GM19193 (cell line): ENCODE measurements around the gene FXYD1.

Source experiments
- POLR2A ChIP-seq: IDR thresholded peaks from 4 replicates; pipeline ENCODE4 v1.6.1; 2011; ENCODE audit not compliant: insufficient read depth, insufficient read length; ENCODE audit errors: extremely low read depth

FXYD1 gene

DNA sequence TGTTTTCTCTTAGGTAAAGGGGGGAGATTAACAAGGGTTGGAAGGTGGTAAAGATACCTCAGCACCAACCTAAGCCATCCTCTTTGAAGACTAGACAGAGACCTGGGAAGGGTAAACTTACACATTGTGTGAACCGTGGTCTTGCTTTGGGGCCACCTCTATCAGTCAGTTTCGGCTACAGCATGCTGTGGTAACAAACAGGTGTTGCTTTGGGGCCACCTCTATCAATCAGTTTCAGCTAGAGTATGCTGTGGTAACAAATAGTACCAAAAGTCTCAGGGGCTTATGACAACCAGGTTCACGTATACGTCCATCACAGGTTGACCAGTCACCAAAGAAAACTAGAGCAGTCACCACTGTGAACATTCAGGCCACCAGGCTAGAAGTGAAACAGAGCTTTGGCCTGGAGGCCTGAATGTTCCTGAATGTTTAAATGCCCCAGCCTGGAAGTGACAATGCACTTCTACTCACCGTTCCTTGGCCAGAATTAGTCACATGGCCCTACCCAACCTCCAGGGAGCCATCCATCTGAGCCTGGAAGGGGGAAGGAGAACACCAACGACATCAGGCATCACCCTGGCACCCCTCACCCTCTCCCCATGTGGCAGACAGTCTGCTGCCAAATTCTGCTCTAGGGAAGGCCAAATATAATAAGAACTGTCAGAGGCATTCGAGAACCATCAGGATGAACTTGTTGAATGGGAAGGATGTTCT is 8.3 kb downstream of the FXYD1 start:
- no peak for TF ChIP-seq POLR2A

DNA sequence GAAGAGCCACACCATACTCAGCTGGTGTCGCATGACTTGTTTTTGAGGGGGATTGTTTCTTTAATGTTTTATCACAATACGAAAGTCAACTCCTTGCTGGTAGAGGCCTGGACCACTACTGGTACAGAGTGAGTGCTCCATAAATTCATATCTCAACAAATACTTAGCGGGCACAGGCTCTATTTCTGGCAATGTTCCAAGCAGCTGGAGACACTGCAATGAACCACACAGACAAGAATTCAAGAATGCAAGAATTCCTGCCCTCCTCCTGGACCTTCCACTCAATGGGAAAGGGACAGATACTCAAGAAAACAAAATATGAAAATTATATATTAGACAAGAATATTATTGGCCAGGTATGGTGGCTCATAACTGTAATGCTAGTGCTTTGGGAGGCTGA is 10.8 kb downstream of the FXYD1 start:
- TF ChIP-seq POLR2A: no peak

DNA sequence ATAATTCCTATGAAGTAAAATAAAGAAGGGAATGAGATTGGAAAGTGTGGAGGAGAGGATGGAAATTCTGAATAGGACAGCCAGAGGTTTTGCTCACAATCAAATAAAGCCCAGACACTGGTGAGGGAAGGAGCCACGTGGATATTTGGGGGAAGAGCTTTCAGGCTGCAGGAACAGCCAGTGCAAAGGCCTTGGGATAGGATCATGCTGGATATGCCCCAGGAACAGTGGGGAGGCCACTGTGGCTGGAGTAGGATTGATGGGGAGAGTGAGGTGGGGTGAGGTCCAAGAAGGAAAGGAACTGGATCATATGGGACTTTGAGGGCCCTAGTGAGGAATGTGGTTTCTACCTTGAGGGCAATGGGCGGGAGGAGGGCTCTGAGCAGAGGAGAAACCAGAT is 11.8 kb downstream of the FXYD1 start:
- TF ChIP-seq POLR2A: no peak

DNA sequence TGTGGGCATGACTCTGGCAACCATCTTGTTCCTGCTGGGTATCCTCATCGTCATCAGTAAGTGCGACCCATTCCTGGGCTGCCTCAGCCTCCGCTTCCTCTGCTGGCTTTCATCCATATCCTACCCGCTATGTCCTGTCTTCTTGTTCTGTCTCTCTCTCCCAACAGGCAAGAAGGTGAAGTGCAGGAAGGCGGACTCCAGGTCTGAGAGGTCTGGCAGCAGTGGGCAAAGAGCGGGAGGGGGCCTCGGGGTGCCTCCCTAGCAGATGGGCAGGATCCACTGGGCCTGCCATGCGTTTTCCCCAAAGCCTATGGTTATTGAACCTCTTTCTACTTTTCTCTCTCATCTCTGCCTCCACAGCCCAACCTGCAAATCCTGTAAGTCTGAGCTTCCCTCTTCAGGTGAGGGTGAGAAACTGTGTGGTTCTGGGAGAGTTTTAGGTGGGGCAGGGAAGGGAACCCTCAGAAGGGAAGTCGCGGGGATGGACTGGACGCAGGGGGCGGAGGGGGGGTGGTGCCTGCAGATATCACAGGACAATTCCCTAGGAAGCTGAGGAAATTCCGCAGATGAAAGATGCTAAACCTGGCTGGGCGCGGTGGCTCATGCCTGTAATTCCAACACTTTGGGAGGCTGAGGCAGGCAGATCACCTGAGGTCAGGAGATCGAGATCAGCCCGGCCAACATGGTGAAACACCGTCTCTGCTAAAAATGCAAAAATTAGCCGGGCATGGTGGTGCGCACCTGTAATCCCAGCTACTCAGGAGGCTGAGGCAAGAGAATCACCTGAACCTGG is 12.8 kb downstream of the FXYD1 start:
- TF ChIP-seq POLR2A: no peak

DNA sequence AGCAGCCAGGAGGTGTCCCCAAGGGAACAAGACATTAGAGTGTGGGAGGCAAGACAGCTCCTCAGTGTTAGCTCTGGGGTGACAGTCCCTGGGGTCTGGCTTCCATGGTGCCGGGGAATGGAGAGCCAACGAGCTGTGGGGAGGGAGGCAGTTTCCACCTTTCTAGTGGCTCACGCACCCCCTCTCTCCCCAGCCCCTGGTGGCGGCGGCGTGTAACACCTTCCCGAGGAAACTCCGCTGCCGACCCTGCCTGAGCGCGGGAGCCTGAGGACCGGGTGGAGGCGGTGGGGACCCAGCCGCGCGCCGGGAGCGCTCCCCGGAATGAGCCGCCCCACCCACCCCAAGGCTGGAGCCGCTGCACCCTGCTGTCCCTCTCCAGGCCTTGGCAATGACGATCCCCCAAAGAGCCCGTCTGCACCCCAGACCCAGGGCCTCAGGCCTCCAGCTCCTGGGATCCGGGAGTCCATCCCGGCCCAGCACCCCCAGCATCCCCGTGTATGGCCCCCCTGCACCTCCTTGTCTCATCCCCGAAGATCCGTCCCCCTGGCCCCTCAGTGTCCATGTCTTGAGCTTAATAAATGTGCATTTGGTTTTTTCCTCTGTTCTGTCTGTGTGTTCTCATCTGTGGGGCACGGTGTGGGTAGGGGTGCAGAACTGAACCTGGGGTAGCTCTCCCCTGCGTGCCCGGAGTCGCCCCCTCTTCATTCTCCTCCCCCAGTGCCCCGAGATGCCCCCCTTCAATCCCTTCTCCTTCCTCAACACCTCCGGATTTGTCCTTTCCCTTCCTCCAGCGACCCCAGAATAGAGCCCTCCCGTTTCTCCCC is 15.3 kb downstream of the FXYD1 start:
- no peak for TF ChIP-seq POLR2A

DNA sequence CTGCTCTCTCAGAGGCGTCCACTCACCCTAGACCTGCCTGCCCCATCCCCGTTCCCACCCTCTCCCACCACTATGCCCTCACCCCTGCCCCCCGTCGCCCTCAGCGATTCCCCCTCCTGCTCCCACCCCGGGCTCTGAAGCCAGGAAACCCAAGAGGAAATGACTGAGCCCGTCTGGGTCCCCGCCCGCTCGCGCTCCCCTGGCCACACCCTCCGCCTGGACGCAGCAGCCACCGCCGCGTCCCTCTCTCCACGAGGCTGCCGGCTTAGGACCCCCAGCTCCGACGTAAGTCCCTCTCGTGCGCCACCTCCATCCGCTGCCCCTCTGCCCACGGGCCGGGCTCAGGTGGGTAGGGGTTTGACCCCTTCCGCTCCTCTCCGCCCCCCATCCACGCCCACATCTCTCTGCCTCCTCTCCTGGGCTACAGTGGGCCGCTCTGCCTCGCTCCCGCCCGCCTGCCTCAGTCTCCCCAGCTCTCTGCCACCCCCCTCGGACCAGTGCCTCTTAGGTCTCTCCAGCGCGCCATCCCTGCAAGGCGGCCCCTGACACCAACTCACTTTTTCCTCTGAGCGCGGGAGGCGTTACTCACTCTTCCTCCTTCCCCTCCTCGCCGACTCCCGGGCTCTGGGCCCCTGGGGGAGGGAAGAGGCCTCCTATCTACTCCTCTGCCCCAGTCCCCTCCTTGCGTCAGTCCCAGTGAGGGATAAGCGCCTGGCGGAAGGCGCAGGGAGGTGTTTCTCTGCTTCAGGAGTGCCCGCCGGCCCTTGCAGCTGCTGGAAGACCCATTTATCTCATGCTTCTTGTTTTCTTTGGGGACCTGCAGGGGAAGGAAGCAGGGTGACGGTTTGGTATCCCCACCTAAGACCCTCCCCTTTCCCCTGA is 16.1 kb downstream of the FXYD1 start, which contains the start of gene FXYD5:
Gene FXYD5 (plus strand): TSS at position 211 of the 882 bp plus-strand sequence. CDS start 816 bp downstream, outside the sequence.
- no peak for TF ChIP-seq POLR2A

DNA sequence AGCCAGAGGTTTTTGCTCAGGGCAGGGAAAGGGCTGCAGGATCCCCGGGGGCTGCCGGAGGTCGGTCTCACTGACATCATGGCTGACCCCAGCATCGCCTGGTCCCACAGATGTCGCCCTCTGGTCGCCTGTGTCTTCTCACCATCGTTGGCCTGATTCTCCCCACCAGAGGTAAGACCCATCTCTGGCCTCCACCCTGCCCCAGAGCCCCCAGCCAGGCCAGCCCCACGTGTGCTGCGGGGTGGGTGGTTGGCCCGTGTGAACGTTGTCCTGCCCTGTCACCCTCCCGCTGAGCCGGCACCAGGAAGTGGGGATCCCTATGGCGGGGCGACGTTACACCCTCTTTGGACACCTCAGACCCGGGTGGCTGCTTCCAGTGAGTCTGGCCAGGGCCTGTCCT is 16.8 kb downstream of the FXYD1 start:
- no peak for TF ChIP-seq POLR2A

DNA sequence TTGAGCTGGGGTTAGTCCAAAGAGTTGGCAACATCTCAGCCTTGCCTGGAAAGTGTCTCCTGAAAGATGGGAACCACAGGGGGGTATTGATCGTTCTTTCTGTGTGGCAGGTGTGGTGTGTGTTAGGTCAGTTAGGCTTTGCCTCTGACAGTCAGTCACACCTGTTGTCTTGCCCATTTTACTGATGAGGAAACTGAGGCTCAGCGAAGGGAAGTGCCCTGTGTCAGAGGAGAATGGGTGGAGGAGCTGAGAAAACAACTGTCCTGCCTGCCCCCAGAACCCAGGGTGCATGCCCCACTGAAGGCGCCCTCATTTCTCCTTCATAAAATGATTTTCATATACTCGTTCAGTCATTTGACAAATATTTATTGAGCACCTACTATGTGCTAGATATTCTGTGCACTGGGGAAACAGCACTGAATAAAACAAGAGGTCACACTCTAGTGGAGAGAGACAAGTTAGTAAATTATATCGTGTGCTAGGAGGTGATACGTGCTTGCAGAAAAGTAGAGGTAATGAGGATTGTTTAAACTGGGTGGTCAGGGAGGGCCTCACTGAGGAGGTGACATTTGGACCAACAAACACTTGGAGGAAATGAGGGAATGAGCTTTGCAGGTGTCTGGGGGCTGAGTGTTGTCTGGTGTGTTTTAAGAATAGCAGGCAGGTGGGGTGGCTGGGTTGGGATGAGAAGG is 17.5 kb downstream of the FXYD1 start:
- TF ChIP-seq POLR2A: no peak

DNA sequence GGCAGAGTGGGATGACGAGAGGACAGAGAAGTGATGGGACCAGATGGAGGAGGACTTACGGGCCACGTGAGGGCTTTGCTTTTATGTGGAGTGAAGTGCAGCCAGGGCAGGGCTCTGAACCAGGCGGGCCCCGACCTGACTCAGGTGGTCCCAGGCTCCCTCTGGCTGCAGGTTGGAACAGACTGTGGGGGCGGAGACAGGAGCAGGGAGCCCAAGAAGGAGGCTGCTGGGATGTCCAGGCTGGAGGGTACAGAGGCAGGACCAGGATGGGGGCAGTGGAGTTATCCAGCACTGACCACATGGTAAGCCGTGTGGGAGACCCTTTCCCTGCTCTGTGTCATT is 18.0 kb downstream of the FXYD1 start:
- no peak for TF ChIP-seq POLR2A

DNA sequence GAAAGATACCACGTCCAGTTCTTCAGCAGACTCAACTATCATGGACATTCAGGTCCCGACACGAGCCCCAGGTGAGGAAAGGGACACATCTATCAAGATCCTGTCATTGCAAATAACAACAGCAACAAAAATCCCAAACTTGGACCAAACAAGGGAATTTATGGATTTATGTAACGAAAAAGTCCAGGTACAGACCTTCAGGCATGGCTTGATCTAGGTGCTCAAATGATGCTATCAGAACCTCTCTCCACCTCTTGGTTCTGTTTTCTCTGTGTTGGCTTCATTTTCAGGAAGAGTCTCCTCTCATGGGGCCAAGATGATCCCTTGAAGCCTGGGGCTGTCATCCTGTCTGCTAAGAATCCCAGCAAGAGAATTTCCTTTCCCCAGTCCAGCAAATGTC is 18.8 kb downstream of the FXYD1 start:
- no peak for TF ChIP-seq POLR2A

DNA sequence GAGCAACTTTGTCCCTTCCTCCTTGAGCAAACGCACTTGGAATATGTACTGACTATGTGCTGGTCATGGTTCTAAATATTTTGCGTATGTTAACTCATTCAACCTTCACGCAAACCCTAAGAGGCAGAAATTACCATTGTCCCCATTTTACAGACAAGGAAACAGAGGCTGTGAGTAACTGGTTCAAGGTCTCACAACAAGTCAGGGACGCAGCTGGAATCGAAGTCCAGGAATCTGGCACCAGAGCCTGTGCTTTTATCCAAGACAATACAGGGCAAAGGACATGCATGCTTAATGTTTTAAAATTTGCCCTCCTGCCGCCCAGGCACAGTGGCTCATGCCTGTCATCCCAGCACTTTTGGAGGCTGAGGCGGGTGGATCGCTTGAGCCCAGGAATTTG is 21.0 kb downstream of the FXYD1 start:
- TF ChIP-seq POLR2A: no peak

DNA sequence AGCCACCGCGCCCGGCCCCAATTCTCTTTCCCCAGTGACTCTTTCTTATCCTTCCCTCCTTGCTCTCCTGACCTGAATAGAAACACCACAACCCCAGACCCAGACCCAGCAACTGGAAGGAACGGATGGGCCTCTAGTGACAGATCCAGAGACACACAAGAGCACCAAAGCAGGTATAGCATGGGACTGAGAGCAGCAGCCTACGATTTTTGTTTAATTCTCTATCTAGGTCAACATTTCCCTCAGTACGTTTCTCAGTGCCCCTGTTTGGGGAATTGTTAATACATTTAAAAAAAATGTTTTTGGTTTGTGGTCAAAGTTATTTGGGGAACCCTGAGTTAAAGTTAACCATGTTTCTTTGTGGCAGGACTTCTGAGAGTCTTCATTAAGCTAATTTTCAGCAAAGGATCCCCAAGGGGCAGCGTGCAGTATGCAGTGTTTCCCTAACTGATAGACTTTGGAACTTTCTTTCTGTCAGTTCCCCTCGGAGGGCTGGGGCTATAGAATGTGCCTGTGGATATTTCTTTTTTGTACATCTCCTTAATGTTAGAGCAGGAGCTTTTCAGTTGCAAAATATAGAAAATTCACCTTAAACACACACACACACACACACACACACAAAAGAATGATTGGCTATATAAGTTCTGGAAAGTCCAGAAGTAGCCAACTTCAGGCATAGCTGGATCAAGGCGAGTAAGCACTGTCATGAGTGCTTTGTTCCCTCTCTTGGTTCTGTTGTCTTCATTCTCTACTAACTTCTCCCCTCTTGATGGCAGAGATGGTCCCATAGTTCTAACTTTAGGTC is 22.2 kb downstream of the FXYD1 start:
- no peak for TF ChIP-seq POLR2A

DNA sequence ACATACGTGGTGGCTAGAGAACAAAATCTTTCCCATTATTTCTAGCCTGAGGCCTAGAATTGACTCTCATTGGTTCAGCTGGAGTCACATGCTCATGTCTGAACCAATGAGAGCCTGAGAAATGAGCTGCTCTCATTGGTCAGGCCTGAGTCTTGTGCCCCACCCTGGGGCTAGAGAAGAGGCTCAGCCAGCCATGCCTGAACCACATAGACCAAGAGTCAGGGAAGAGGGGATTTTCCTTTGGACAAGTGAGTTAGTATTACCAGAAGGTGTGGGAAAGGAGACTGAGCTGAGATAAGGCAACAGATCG is 22.8 kb downstream of the FXYD1 start:
- no peak for TF ChIP-seq POLR2A
